Effector memory CD8-positive, alpha-beta T cell (primary cell): ENCODE data around the gene RHOJ.
"Not testable (repeated sequence)": the region's sequence is repeated elsewhere in the genome, so short reads cannot be mapped to it uniquely, and the experiment has no call there.

Source experiments
- ATAC-seq: fragments of 150-1000 bp; cut with Tn5 transposase; replicated peaks from 2 replicates; pipeline ENCODE4 v1.10.0; 2021; ENCODE audit warnings: mild to moderate bottlenecking, moderate library complexity
- DNase-seq, 3 experiments: peaks; one replicate each; pipeline ENCODE4 v3.0.0; 2021
- H3K27ac Mint-ChIP-seq, 2 donors: one replicate each; pipeline ENCODE4 v1.8.0; 2022; ENCODE audit warnings: mild to moderate bottlenecking in 2 of 2, mixed read lengths in 2 of 2, moderate library complexity in 2 of 2
- H3K27me3 Mint-ChIP-seq, 2 donors: one replicate each; pipeline ENCODE4 v1.8.0; 2022; ENCODE audit warnings: mixed read lengths in 2 of 2
- H3K36me3 Mint-ChIP-seq: one replicate; pipeline ENCODE4 v1.8.0; 2022; ENCODE audit warnings: mild to moderate bottlenecking, moderate library complexity, mixed read lengths; ENCODE audit not compliant: insufficient read depth
- H3K4me1 Mint-ChIP-seq, 2 donors: one replicate each; pipeline ENCODE4 v1.8.0; 2022; ENCODE audit warnings: low read depth in 2 of 2, mixed read lengths in 2 of 2
- H3K4me3 Mint-ChIP-seq, 2 donors: one replicate each; pipeline ENCODE4 v1.8.0; 2022; ENCODE audit warnings: mild to moderate bottlenecking in 2 of 2, mixed read lengths in 2 of 2, moderate library complexity in 2 of 2
- H3K9me3 Mint-ChIP-seq, 2 donors: one replicate each; pipeline ENCODE4 v1.8.0; 2022; ENCODE audit warnings: mixed read lengths in 2 of 2

The RHOJ gene

GRCh38 chr14:63257299-63257698, 53.1 kb downstream of the RHOJ start:
- H3K4me3 Mint-ChIP-seq: no peak overlapping the region
- peaks cover 34 to 71% of the 10 kb centered on the region in 2 donors for H3K27me3 Mint-ChIP-seq
- no peak for DNase-seq
- no peaks in the 10 kb centered on the region for H3K9me3 Mint-ChIP-seq
- no peaks in the 10 kb centered on the region for H3K4me1 Mint-ChIP-seq
- H3K27ac Mint-ChIP-seq: no peak overlapping the region
- no peaks in the 10 kb centered on the region for H3K36me3 Mint-ChIP-seq
- ATAC-seq: no peak

- Mint-ChIP-seq H3K4me1 (no peaks in the 10 kb centered on the region), H3K4me3 (no peak overlapping the region), H3K36me3 (no peaks in the 10 kb centered on the region), H3K9me3 (no peaks in the 10 kb centered on the region), H3K27me3 (peaks cover 36 to 78% of the 10 kb centered on the region in 2 donors), H3K27ac (no peak overlapping the region)
- DNase-seq: no peak
- no peak for ATAC-seq
Observed at GRCh38 chr14:63262446-63262845, 58.2 kb downstream of the RHOJ start.

GRCh38 chr14:63266106-63266505, 61.9 kb downstream of the RHOJ start:
- H3K27me3 Mint-ChIP-seq: peaks cover 62 to 68% of the 10 kb centered on the region in 2 donors
- no peak for ATAC-seq
- no peaks in the 10 kb centered on the region for H3K36me3 Mint-ChIP-seq
- H3K27ac Mint-ChIP-seq: no peak overlapping the region
- H3K4me3 Mint-ChIP-seq: no peak overlapping the region
- no peak for DNase-seq
- no peaks in the 10 kb centered on the region for H3K4me1 Mint-ChIP-seq
- no peaks in the 10 kb centered on the region for H3K9me3 Mint-ChIP-seq

- Mint-ChIP-seq H3K27me3 (peaks cover 52 to 64% of the 10 kb centered on the region in 2 donors), H3K36me3 (no peaks in the 10 kb centered on the region), H3K4me3 (no peak overlapping the region), H3K27ac (no peak overlapping the region), H3K9me3 (no peaks in the 10 kb centered on the region), H3K4me1 (no peaks in the 10 kb centered on the region)
- ATAC-seq: no peak
- DNase-seq: no peak
Observed at GRCh38 chr14:63267171-63267570, 62.9 kb downstream of the RHOJ start.

- DNase-seq (no peak), ATAC-seq (no peak)
- Mint-ChIP-seq H3K27me3 (peaks cover 46 to 60% of the 10 kb centered on the region in 2 donors), H3K27ac (no peak overlapping the region), H3K36me3 (no peaks in the 10 kb centered on the region), H3K4me3 (no peak overlapping the region), H3K4me1 (no peaks in the 10 kb centered on the region), H3K9me3 (no peaks in the 10 kb centered on the region)
Observed at GRCh38 chr14:63268771-63269170, 64.5 kb downstream of the RHOJ start.

GRCh38 chr14:63269561-63270225, 65.5 kb downstream of the RHOJ start:
- no peak for DNase-seq
- Mint-ChIP-seq H3K27ac (no peak overlapping the region), H3K9me3 (no peaks in the 10 kb centered on the region), H3K36me3 (no peaks in the 10 kb centered on the region), H3K4me3 (no peak overlapping the region), H3K4me1 (no peaks in the 10 kb centered on the region), H3K27me3 (peaks cover 41 to 52% of the 10 kb centered on the region in 2 donors)
- ATAC-seq: no peak

GRCh38 chr14:63273129-63273528, 68.9 kb downstream of the RHOJ start:
- no peaks in the 10 kb centered on the region for H3K9me3 Mint-ChIP-seq
- ATAC-seq: no peak
- H3K27me3 Mint-ChIP-seq: peaks cover 21 to 26% of the 10 kb centered on the region in 2 donors
- no peak overlapping the region for H3K4me3 Mint-ChIP-seq
- no peak for DNase-seq
- H3K27ac Mint-ChIP-seq: no peak overlapping the region
- no peaks in the 10 kb centered on the region for H3K4me1 Mint-ChIP-seq
- H3K36me3 Mint-ChIP-seq: no peaks in the 10 kb centered on the region

- Mint-ChIP-seq H3K4me1 (no peaks in the 10 kb centered on the region), H3K9me3 (no peaks in the 10 kb centered on the region), H3K36me3 (no peaks in the 10 kb centered on the region), H3K27me3 (peaks cover 12 to 26% of the 10 kb centered on the region in 2 donors), H3K4me3 (no peak overlapping the region), H3K27ac (no peak overlapping the region)
- ATAC-seq (no peak), DNase-seq (no peak)
Observed at GRCh38 chr14:63273717-63274655, 69.7 kb downstream of the RHOJ start.

- no peak for ATAC-seq
- Mint-ChIP-seq H3K27ac (no peak overlapping the region), H3K36me3 (no peaks in the 10 kb centered on the region), H3K4me3 (no peak overlapping the region), H3K27me3 (peaks cover 2 to 22% of the 10 kb centered on the region in 2 donors), H3K4me1 (no peaks in the 10 kb centered on the region), H3K9me3 (no peaks in the 10 kb centered on the region)
- DNase-seq: no peak
Observed at GRCh38 chr14:63275611-63276010, 71.4 kb downstream of the RHOJ start.

GRCh38 chr14:63276016-63276415, 71.8 kb downstream of the RHOJ start:
- Mint-ChIP-seq H3K27ac (no peak overlapping the region), H3K36me3 (no peaks in the 10 kb centered on the region), H3K9me3 (no peaks in the 10 kb centered on the region), H3K4me3 (no peak overlapping the region), H3K4me1 (no peaks in the 10 kb centered on the region), H3K27me3 (peaks cover 0 to 20% of the 10 kb centered on the region in 2 donors)
- no peak for ATAC-seq
- DNase-seq: no peak

GRCh38 chr14:63276492-63277342, 72.5 kb downstream of the RHOJ start:
- Mint-ChIP-seq H3K4me3 (no peak overlapping the region), H3K27me3 (peaks cover 0 to 18% of the 10 kb centered on the region in 2 donors), H3K36me3 (no peaks in the 10 kb centered on the region), H3K9me3 (no peaks in the 10 kb centered on the region), H3K4me1 (no peaks in the 10 kb centered on the region), H3K27ac (no peak overlapping the region)
- no peak for ATAC-seq
- no peak for DNase-seq

GRCh38 chr14:63277591-63278183, 73.4 kb downstream of the RHOJ start:
- Mint-ChIP-seq H3K4me3 (no peak overlapping the region), H3K27ac (no peak overlapping the region), H3K27me3 (peaks cover 0 to 11% of the 10 kb centered on the region in 2 donors), H3K4me1 (no peaks in the 10 kb centered on the region), H3K9me3 (no peaks in the 10 kb centered on the region), H3K36me3 (no peaks in the 10 kb centered on the region)
- ATAC-seq: no peak
- DNase-seq: no peak

- not testable (repeated sequence) for DNase-seq, H3K4me3 Mint-ChIP-seq, H3K27me3 Mint-ChIP-seq, ATAC-seq, H3K27ac Mint-ChIP-seq, H3K9me3 Mint-ChIP-seq, H3K36me3 Mint-ChIP-seq, H3K4me1 Mint-ChIP-seq
Observed at GRCh38 chr14:63279933-63280332, 75.7 kb downstream of the RHOJ start.
